ENCODE data around the gene C17orf107.
A peak's percentile ranks its signal among the peaks of the same experiment; 100 is the strongest.

GRCh38 chr17:4903051-4903818, 3.9 kb downstream of the C17orf107 start, which contains the start of gene CHRNE:
- TF ChIP-seq CTCF (IDR thresholded peaks at IDR 0.05) (peak; percentile 50 to 90 (median 71)), POLR2A (IDR thresholded peaks at IDR 0.05) (no peak)

Measured in body of pancreas (tissue), 4 donors.